HL-60 (cell line): ENCODE measurements around the gene ZNF319.

Experiments used
- CTCF ChIP-seq: IDR thresholded peaks from one replicate; pipeline ENCODE4 v1.5.1; 2011; ENCODE audit warnings: low read length, control low read depth, inconsistent platforms; ENCODE audit not compliant: insufficient read depth
- GABPA ChIP-seq: IDR thresholded peaks from 2 replicates; pipeline ENCODE4 v1.6.1; 2012; ENCODE audit warnings: low read depth
- POLR2AphosphoS5 ChIP-seq: IDR thresholded peaks from 2 replicates; pipeline ENCODE4 v1.6.1; 2012; ENCODE audit warnings: low read depth
- REST ChIP-seq: IDR thresholded peaks from 2 replicates; pipeline ENCODE4 v1.6.1; 2012; ENCODE audit warnings: low read depth; ENCODE audit not compliant: insufficient replicate concordance
- SPI1 ChIP-seq: IDR thresholded peaks from 2 replicates; pipeline ENCODE4 v1.6.1; 2012; ENCODE audit warnings: low read depth, mild to moderate bottlenecking, borderline replicate concordance

- TF ChIP-seq POLR2AphosphoS5 (no peak), CTCF (no peak), SPI1 (no peak), REST (no peak), GABPA (no peak)
Measured at GRCh38 chr16:58042886-58043515, 42.5 kb upstream of the ZNF319 start.
